ENCODE data around the gene PLIN4. TPM values are rescaled to one million over a fixed set of nuclear protein-coding genes. Genes with fewer than 3 reads are reported as not detected.

PLIN4 gene
- total and polyA plus RNA-seq, 10 of the 15 experiments (the other 5 are each of a cell fraction or from before 2014, with no cell fraction given): 0.01 to 0.11 (median 0.05) TPM; not detected in 2

GRCh38 chr19:4457654-4458395 is 60.5 kb downstream of the PLIN4 start, which contains the start of gene UBXN6 (continued):
- TF ChIP-seq MLLT1 (IDR thresholded peaks at IDR 0.05): peak; percentile 85; the same call in 1 of the 2 replicates
- 0 out of 2 replicates have a peak, but pooled peaks have one; percentile 40 for TF ChIP-seq PAX5 (IDR thresholded peaks at IDR 0.05; ENCODE audit: borderline replicate concordance, low read depth, low read length)
- peak; percentile 56 for TF ChIP-seq SP1 (IDR thresholded peaks at IDR 0.05; ENCODE audit: low read depth, low read length)
- peak; percentile 93 for TF ChIP-seq GABPA (IDR thresholded peaks at IDR 0.05; ENCODE audit: low read depth)

GRCh38 chr19:4456843-4457653 is 61.2 kb downstream of the PLIN4 start:
- in situ Hi-C loops (cut with MboI): no loop called here
- H3K27ac ChIP-seq (ENCODE audit: control insufficient read depth, insufficient read depth): peak overlapping the region; percentile 61; the same call in 1 of the 2 replicates
- intact Hi-C loops (cut with micrococcal nuclease; ENCODE audit: unreplicated experiment): loop anchor here (1.0 kb wide), 1 partner anchor 55 kb away; the partner anchor contains the start of gene CHAF1A

More at GRCh38 chr19:4456843-4457653, 61.2 kb downstream of the PLIN4 start:
- CTCF ChIA-PET: interaction anchor here (0.8 to 1.7 kb wide), 2 partner anchors 17 to 179 kb away, joined by 3 to 4 read pairs; no protein-coding TSS in a partner anchor
- no peaks in the 10 kb centered on the region for H3K4me1 ChIP-seq (ENCODE audit: control insufficient read depth, insufficient read depth, low read length)
- FAIRE-seq: no peak
- no TSS peak for BruUV-seq (replicated peaks)
- H3K36me3 ChIP-seq (ENCODE audit: control insufficient read depth in 2 of 2, insufficient read depth in 2 of 2, low read length in 1 of 2): peaks cover 3 to 8% of the 10 kb centered on the region in 2 experiments
- peak overlapping the region; percentile 85 for H3K4me3 ChIP-seq
- POLR2A ChIA-PET: interaction anchor here (0.6 to 2.0 kb wide), 3 partner anchors 14 to 55 kb away, joined by 3 to 5 read pairs (median 3); partner anchors contain the start of gene CHAF1A
- TF ChIP-seq TBL1XR1 (IDR thresholded peaks at IDR 0.05; ENCODE audit: low read depth, low read length): no peak
- TF ChIP-seq SKIL (IDR thresholded peaks at IDR 0.05; ENCODE audit: low read depth, poor library complexity, severe bottlenecking): no peak
- TF ChIP-seq IKZF1 (conservative IDR thresholded peaks at IDR 0.05): 0 out of 2 replicates have a peak, but pooled peaks have one; percentile 4
- no peak for TF ChIP-seq SMAD5 (IDR thresholded peaks at IDR 0.05; ENCODE audit: low read depth)
- peak in 1 of 2 experiments; percentile 21; a peak in 1 of 3 replicates for TF ChIP-seq EGR1 (IDR thresholded peaks at IDR 0.05; ENCODE audit: borderline replicate concordance in 1 of 2, low read depth in 2 of 2, low read length in 2 of 2)
- peaks cover 5% of the 10 kb centered on the region for H3K79me2 ChIP-seq (ENCODE audit: control insufficient read depth, insufficient read depth, low read length)
- 9% methylated on average over 18 of the region's 53 CpGs for WGBS (ENCODE audit: insufficient coverage, insufficient replicate concordance, low lambda C conversion rate, missing lambda C conversion rate)
- no peak for DNase-seq (ENCODE audit: low read depth, low spot score)
- H3K4me2 ChIP-seq (ENCODE audit: control insufficient read depth, insufficient read depth): peak overlapping the region; percentile 97
- RAD21 ChIA-PET (ENCODE audit: unreplicated experiment): interaction anchor here (1.4 kb wide), 1 partner anchor 55 kb away, joined by 3 read pairs; the partner anchor contains the start of gene CHAF1A
- SMC1A ChIA-PET (ENCODE audit: uncharacterized antibody, unreplicated experiment): interaction anchor here (1.4 kb wide), 1 partner anchor 15 kb away, joined by 3 read pairs; the partner anchor contains the start of gene HDGFL2
- H4K20me1 ChIP-seq (ENCODE audit: control insufficient read depth, insufficient read depth): no peaks in the 10 kb centered on the region
- H3K27me3 ChIP-seq (replicated peaks in 1 of 2; ENCODE audit: control insufficient read depth in 2 of 2, insufficient read depth in 2 of 2, low read length in 1 of 2): no peaks in the 10 kb centered on the region
- H2AFZ ChIP-seq (ENCODE audit: control insufficient read depth, low read depth, low read length): peak overlapping the region; percentile 47
- peak; percentile 52 for ATAC-seq
- peak overlapping the region; percentile 61 for H3K9ac ChIP-seq (ENCODE audit: control insufficient read depth, insufficient read depth, low read length)
- H3K9me3 ChIP-seq (replicated peaks; ENCODE audit: control insufficient read depth, insufficient read depth, low read length): no peaks in the 10 kb centered on the region
